Measurements from ENCODE around the gene BTLA.
"Not testable (repeated sequence)": the region's sequence is repeated elsewhere in the genome, so short reads cannot be mapped to it uniquely, and the experiment has no call there.

Gene BTLA

DNA sequence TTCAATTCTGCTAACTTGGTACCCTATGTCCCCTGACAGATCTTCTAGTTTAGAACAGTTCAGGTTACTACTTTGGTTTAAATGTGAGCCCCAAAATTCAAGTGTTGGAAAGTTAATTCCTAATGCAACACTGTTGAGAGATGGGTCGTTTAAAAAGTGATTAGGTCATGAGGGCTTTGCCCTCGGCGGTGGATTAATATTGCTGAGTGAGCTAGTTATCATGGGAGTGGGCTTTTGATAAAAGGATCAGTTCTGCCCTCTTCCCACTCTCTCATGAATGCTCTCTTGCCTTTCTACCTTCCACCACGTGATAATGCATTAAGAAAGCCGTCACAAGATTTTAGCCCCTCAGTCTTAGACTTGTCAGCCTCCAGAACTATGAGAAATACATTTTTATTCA is 72.1 kb downstream of the BTLA start:
- Histone ChIP-seq H3K4me3 (ENCODE audit: low read length) (no peak overlapping the region), H4K20me1 (ENCODE audit: insufficient read depth, low read length) (no peaks in the 10 kb centered on the region), H3K27ac (ENCODE audit: low read length) (no peak overlapping the region), H3K79me2 (ENCODE audit: low read length) (no peaks in the 10 kb centered on the region), H3K9me3 (ENCODE audit: insufficient read depth, low read length) (no peaks in the 10 kb centered on the region), H3K36me3 (replicated peaks; ENCODE audit: low read depth, low read length) (no peaks in the 10 kb centered on the region), H3K4me1 (ENCODE audit: low read length) (peaks cover 14% of the 10 kb centered on the region), H3K9ac (ENCODE audit: low read length) (no peak overlapping the region), H3K4me2 (ENCODE audit: low read length) (no peak overlapping the region), H2AFZ (ENCODE audit: low read depth, low read length) (no peak overlapping the region), H3K27me3 (ENCODE audit: low read depth, low read length) (no peaks in the 10 kb centered on the region)
- TF ChIP-seq CTCF (IDR thresholded peaks at IDR 0.05; ENCODE audit: low read depth, low read length) (no peak), EZH2phosphoT487 (IDR thresholded peaks at IDR 0.05; ENCODE audit: low read depth) (no peak)

GRCh38 chr3:112425858-112426750 is 73.2 kb downstream of the BTLA start:
- Histone ChIP-seq H3K36me3 (replicated peaks; ENCODE audit: low read depth, low read length) (no peaks in the 10 kb centered on the region), H3K79me2 (ENCODE audit: low read length) (no peaks in the 10 kb centered on the region), H3K27ac (ENCODE audit: low read length) (peak overlapping the region; percentile 15; the same call in 1 of the 2 replicates), H4K20me1 (ENCODE audit: insufficient read depth, low read length) (no peaks in the 10 kb centered on the region), H2AFZ (ENCODE audit: low read depth, low read length) (no peak overlapping the region), H3K4me3 (ENCODE audit: low read length) (no peak overlapping the region), H3K4me2 (ENCODE audit: low read length) (peak overlapping the region; percentile 35), H3K9me3 (ENCODE audit: insufficient read depth, low read length) (no peaks in the 10 kb centered on the region), H3K27me3 (ENCODE audit: low read depth, low read length) (no peaks in the 10 kb centered on the region), H3K9ac (ENCODE audit: low read length) (no peak overlapping the region), H3K4me1 (ENCODE audit: low read length) (peaks cover 14% of the 10 kb centered on the region)
- no peak for TF ChIP-seq CTCF (IDR thresholded peaks at IDR 0.05; ENCODE audit: low read depth, low read length)
- TF ChIP-seq EZH2phosphoT487 (IDR thresholded peaks at IDR 0.05; ENCODE audit: low read depth): no peak

GRCh38 chr3:112425382-112425781 is 73.9 kb downstream of the BTLA start:
- Histone ChIP-seq H3K4me1 (ENCODE audit: low read length) (peaks cover 14% of the 10 kb centered on the region), H3K4me2 (ENCODE audit: low read length) (peak overlapping the region; percentile 35; the same call in 1 of the 2 replicates), H3K27me3 (ENCODE audit: low read depth, low read length) (no peaks in the 10 kb centered on the region), H4K20me1 (ENCODE audit: insufficient read depth, low read length) (no peaks in the 10 kb centered on the region), H3K9me3 (ENCODE audit: insufficient read depth, low read length) (no peaks in the 10 kb centered on the region), H3K36me3 (replicated peaks; ENCODE audit: low read depth, low read length) (no peaks in the 10 kb centered on the region), H3K4me3 (ENCODE audit: low read length) (no peak overlapping the region), H3K27ac (ENCODE audit: low read length) (no peak overlapping the region), H3K9ac (ENCODE audit: low read length) (no peak overlapping the region), H3K79me2 (ENCODE audit: low read length) (no peaks in the 10 kb centered on the region), H2AFZ (ENCODE audit: low read depth, low read length) (no peak overlapping the region)
- no peak for TF ChIP-seq CTCF (IDR thresholded peaks at IDR 0.05; ENCODE audit: low read depth, low read length)
- no peak for TF ChIP-seq EZH2phosphoT487 (IDR thresholded peaks at IDR 0.05; ENCODE audit: low read depth)

DNA sequence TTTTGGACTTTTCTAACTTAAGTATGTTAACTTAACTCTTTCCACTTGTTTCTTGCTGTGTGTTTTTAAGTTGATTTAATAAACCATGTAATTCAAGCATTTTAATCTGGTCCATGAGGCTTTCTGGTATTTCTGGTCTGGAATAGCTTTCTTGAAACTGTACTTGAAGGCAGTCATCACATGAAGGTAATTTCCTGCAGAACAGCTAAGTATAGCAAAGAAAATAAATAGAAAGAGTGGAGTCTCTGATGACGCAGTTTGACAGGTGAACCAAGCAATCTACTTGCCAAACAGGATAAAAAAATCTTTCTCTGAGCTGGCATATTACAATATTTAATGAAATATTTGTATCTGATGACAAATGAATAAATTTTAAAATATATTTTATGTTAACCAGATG is 74.9 kb downstream of the BTLA start:
- H3K4me2 ChIP-seq (ENCODE audit: low read length): no peak overlapping the region
- H3K27ac ChIP-seq (ENCODE audit: low read length): no peak overlapping the region
- H3K27me3 ChIP-seq (ENCODE audit: low read depth, low read length): no peaks in the 10 kb centered on the region
- H3K4me3 ChIP-seq (ENCODE audit: low read length): no peak overlapping the region
- no peaks in the 10 kb centered on the region for H3K9me3 ChIP-seq (ENCODE audit: insufficient read depth, low read length)
- no peaks in the 10 kb centered on the region for H3K36me3 ChIP-seq (replicated peaks; ENCODE audit: low read depth, low read length)
- peaks cover 14% of the 10 kb centered on the region for H3K4me1 ChIP-seq (ENCODE audit: low read length)
- no peak for TF ChIP-seq EZH2phosphoT487 (IDR thresholded peaks at IDR 0.05; ENCODE audit: low read depth)
- no peak for TF ChIP-seq CTCF (IDR thresholded peaks at IDR 0.05; ENCODE audit: low read depth, low read length)
- no peak overlapping the region for H2AFZ ChIP-seq (ENCODE audit: low read depth, low read length)
- no peaks in the 10 kb centered on the region for H3K79me2 ChIP-seq (ENCODE audit: low read length)
- no peak overlapping the region for H3K9ac ChIP-seq (ENCODE audit: low read length)
- H4K20me1 ChIP-seq (ENCODE audit: insufficient read depth, low read length): no peaks in the 10 kb centered on the region

DNA sequence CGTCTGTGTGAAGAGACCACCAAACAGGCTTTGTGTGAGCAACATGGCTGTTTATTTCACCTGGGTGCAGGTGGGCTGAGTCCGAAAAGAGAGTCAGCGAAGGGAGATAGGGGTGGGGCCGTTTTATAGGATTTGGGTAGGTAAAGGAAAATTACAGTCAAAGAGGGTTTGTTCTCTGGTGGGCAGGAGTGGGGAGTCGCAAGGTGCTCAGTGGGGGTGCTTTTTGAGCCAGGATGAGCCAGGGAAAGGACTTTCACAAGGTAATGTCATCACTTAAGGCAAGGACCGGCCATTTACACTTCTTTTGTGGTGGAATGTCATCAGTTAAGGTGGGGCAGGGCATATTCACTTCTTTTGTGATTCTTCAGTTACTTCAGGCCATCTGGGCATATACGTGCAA is 76.4 kb downstream of the BTLA start:
- not testable (repeated sequence) for H3K27ac ChIP-seq (ENCODE audit: low read length); H2AFZ ChIP-seq (ENCODE audit: low read depth, low read length); H3K27me3 ChIP-seq (ENCODE audit: low read depth, low read length); H3K4me2 ChIP-seq (ENCODE audit: low read length); H3K79me2 ChIP-seq (ENCODE audit: low read length); H3K9me3 ChIP-seq (ENCODE audit: insufficient read depth, low read length); H3K9ac ChIP-seq (ENCODE audit: low read length); H3K4me3 ChIP-seq (ENCODE audit: low read length); H3K36me3 ChIP-seq (replicated peaks; ENCODE audit: low read depth, low read length); H4K20me1 ChIP-seq (ENCODE audit: insufficient read depth, low read length)
- peaks cover 14% of the 10 kb centered on the region for H3K4me1 ChIP-seq (ENCODE audit: low read length)

DNA sequence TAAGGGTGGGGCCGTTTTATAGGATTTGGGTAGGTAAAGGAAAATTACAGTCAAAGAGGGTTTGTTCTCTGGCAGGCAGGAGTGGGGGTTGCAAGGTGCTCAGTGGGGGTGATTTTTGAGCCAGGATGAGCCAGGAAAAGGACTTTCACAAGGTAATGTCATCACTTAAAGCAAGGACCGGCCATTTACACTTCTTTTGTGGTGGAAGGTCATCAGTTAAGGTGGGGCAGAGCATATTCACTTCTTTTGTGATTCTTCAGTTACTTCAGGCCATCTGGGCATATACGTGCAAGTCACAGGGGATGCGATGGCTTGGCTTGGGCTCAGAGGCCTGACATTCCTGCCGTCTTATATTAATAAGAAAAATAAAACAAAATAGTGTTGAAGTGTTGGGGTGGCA is 80.7 kb downstream of the BTLA start:
- not testable (repeated sequence) for H3K9me3 ChIP-seq (ENCODE audit: insufficient read depth, low read length); H2AFZ ChIP-seq (ENCODE audit: low read depth, low read length); H4K20me1 ChIP-seq (ENCODE audit: insufficient read depth, low read length); H3K27ac ChIP-seq (ENCODE audit: low read length); H3K36me3 ChIP-seq (replicated peaks; ENCODE audit: low read depth, low read length); H3K4me1 ChIP-seq (ENCODE audit: low read length); H3K79me2 ChIP-seq (ENCODE audit: low read length); H3K9ac ChIP-seq (ENCODE audit: low read length); H3K4me2 ChIP-seq (ENCODE audit: low read length); H3K4me3 ChIP-seq (ENCODE audit: low read length); H3K27me3 ChIP-seq (ENCODE audit: low read depth, low read length)
